CD4-positive, alpha-beta T cell treated with Interleukin-6 for 4 hours (primary cell): ENCODE measurements around the gene GOLPH3.

Source experiments
- DNase-seq: peaks from one replicate; pipeline ENCODE4 v3.0.0-alpha.2; 2020; ENCODE audit warnings: mixed read lengths

The GOLPH3 gene

GRCh38 chr5:32170303-32171151 is 3.6 kb downstream of the GOLPH3 start:
- no peak for DNase-seq

GRCh38 chr5:32168460-32169033 is 5.6 kb downstream of the GOLPH3 start:
- DNase-seq: no peak

- DNase-seq: no peak
Observed at GRCh38 chr5:32165597-32165996, 8.5 kb downstream of the GOLPH3 start.

GRCh38 chr5:32163785-32164184 is 10.3 kb downstream of the GOLPH3 start:
- no peak for DNase-seq

- no peak for DNase-seq
Observed at GRCh38 chr5:32163053-32163452, 11.1 kb downstream of the GOLPH3 start.

- DNase-seq: no peak
Observed at GRCh38 chr5:32160228-32160627, 13.9 kb downstream of the GOLPH3 start.

GRCh38 chr5:32159328-32160072 is 14.6 kb downstream of the GOLPH3 start:
- no peak for DNase-seq

GRCh38 chr5:32158679-32158975 is 15.5 kb downstream of the GOLPH3 start:
- no peak for DNase-seq

- no peak for DNase-seq
Observed at GRCh38 chr5:32157078-32157477, 17.0 kb downstream of the GOLPH3 start.

GRCh38 chr5:32156635-32157034 is 17.5 kb downstream of the GOLPH3 start:
- no peak for DNase-seq

GRCh38 chr5:32155211-32155610 is 18.9 kb downstream of the GOLPH3 start:
- no peak for DNase-seq

GRCh38 chr5:32153723-32154122 is 20.4 kb downstream of the GOLPH3 start:
- no peak for DNase-seq

GRCh38 chr5:32151198-32151597 is 22.9 kb downstream of the GOLPH3 start:
- no peak for DNase-seq

GRCh38 chr5:32150366-32150765 is 23.8 kb downstream of the GOLPH3 start:
- DNase-seq: no peak

GRCh38 chr5:32147959-32148358 is 26.2 kb downstream of the GOLPH3 start:
- DNase-seq: no peak

- DNase-seq: no peak
Observed at GRCh38 chr5:32147236-32147635, 26.9 kb downstream of the GOLPH3 start.

GRCh38 chr5:32145378-32145777 is 28.7 kb downstream of the GOLPH3 start:
- no peak for DNase-seq

- no peak for DNase-seq
Observed at GRCh38 chr5:32144378-32145207, 29.5 kb downstream of the GOLPH3 start.

GRCh38 chr5:32143617-32144377 is 30.3 kb downstream of the GOLPH3 start:
- DNase-seq: no peak

GRCh38 chr5:32138839-32139493 is 35.2 kb downstream of the GOLPH3 start:
- peak; percentile 27 for DNase-seq

GRCh38 chr5:32136342-32136741 is 37.8 kb downstream of the GOLPH3 start:
- no peak for DNase-seq

- no peak for DNase-seq
Observed at GRCh38 chr5:32135086-32135485, 39.0 kb downstream of the GOLPH3 start.
